ENCODE data around the gene SSR2.
A peak's percentile ranks its signal among the peaks of the same experiment; 100 is the strongest.

SSR2 gene

GRCh38 chr1:156054500-156055280 is 33.9 kb upstream of the SSR2 start, which contains the start of gene LAMTOR2:
LAMTOR2 (plus strand) TSS chr1:156054782; CDS start chr1:156054890, 108 bp downstream.
- peaks cover 33% of the 10 kb centered on the region for H3K36me3 ChIP-seq (ENCODE audit: control insufficient read depth, low read length)
- H3K4me1 ChIP-seq (ENCODE audit: control insufficient read depth, low read length), result peaks cover 19% of the 10 kb centered on the region
- H3K9me3 ChIP-seq (ENCODE audit: control insufficient read depth, insufficient read depth, low read length), result no peaks in the 10 kb centered on the region
- H4K20me1 ChIP-seq (ENCODE audit: control insufficient read depth, insufficient read depth, low read depth, low read length), result no peaks in the 10 kb centered on the region
- peak within 1 kb of the TSS; percentile 98 for H3K4me3 ChIP-seq (ENCODE audit: low read length)
- H3K27me3 ChIP-seq (ENCODE audit: control insufficient read depth, low read length), result no peaks in the 10 kb centered on the region
- H3K27ac ChIP-seq (ENCODE audit: low read depth, low read length), result peak within 1 kb of the TSS; percentile 90
- H3K79me2 ChIP-seq (ENCODE audit: control insufficient read depth, low read length), result peaks cover 36% of the 10 kb centered on the region
- H3K9me2 ChIP-seq (replicated peaks; ENCODE audit: control insufficient read depth, low read length), result no peaks in the 10 kb centered on the region
- peak within 1 kb of the TSS; percentile 98 for H3K4me2 ChIP-seq (ENCODE audit: low read length)
- H3F3A ChIP-seq (ENCODE audit: control insufficient read depth, insufficient read depth), result peaks cover 4% of the 10 kb centered on the region
- TF ChIP-seq, protein P1, sequence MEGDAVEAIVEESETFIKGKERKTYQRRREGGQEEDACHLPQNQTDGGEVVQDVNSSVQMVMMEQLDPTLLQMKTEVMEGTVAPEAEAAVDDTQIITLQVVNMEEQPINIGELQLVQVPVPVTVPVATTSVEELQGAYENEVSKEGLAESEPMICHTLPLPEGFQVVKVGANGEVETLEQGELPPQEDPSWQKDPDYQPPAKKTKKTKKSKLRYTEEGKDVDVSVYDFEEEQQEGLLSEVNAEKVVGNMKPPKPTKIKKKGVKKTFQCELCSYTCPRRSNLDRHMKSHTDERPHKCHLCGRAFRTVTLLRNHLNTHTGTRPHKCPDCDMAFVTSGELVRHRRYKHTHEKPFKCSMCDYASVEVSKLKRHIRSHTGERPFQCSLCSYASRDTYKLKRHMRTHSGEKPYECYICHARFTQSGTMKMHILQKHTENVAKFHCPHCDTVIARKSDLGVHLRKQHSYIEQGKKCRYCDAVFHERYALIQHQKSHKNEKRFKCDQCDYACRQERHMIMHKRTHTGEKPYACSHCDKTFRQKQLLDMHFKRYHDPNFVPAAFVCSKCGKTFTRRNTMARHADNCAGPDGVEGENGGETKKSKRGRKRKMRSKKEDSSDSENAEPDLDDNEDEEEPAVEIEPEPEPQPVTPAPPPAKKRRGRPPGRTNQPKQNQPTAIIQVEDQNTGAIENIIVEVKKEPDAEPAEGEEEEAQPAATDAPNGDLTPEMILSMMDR (IDR thresholded peaks at IDR 0.05; ENCODE audit: low read depth, low read length, poor library complexity, severe bottlenecking), result no peak
- no peak for TF ChIP-seq EZH2phosphoT487 (IDR thresholded peaks at IDR 0.05; ENCODE audit: borderline replicate concordance, low read length)

GRCh38 chr1:156053768-156054499 is 33.2 kb upstream of the SSR2 start, which contains the start of gene UBQLN4:
UBQLN4 (minus strand) TSS chr1:156053798; CDS start chr1:156053701, 97 bp downstream.
- H3K27ac ChIP-seq (ENCODE audit: low read depth, low read length), result peak within 1 kb of the TSS; percentile 90
- H3F3A ChIP-seq (ENCODE audit: control insufficient read depth, insufficient read depth), result peaks cover 4% of the 10 kb centered on the region
- TF ChIP-seq, protein P1 (IDR thresholded peaks at IDR 0.05; ENCODE audit: low read depth, low read length, poor library complexity, severe bottlenecking), result peak; percentile 55
- no peak for TF ChIP-seq EZH2phosphoT487 (IDR thresholded peaks at IDR 0.05; ENCODE audit: borderline replicate concordance, low read length)
- peak within 1 kb of the TSS; percentile 98 for H3K4me3 ChIP-seq (ENCODE audit: low read length)
- H3K79me2 ChIP-seq (ENCODE audit: control insufficient read depth, low read length), result peaks cover 36% of the 10 kb centered on the region
- no peaks in the 10 kb centered on the region for H3K27me3 ChIP-seq (ENCODE audit: control insufficient read depth, low read length)
- peak within 1 kb of the TSS; percentile 98 for H3K4me2 ChIP-seq (ENCODE audit: low read length)
- peaks cover 19% of the 10 kb centered on the region for H3K4me1 ChIP-seq (ENCODE audit: control insufficient read depth, low read length)
- no peaks in the 10 kb centered on the region for H3K9me2 ChIP-seq (replicated peaks; ENCODE audit: control insufficient read depth, low read length)
- H4K20me1 ChIP-seq (ENCODE audit: control insufficient read depth, insufficient read depth, low read depth, low read length), result no peaks in the 10 kb centered on the region
- peaks cover 40% of the 10 kb centered on the region for H3K36me3 ChIP-seq (ENCODE audit: control insufficient read depth, low read length)
- no peaks in the 10 kb centered on the region for H3K9me3 ChIP-seq (ENCODE audit: control insufficient read depth, insufficient read depth, low read length)

DNA sequence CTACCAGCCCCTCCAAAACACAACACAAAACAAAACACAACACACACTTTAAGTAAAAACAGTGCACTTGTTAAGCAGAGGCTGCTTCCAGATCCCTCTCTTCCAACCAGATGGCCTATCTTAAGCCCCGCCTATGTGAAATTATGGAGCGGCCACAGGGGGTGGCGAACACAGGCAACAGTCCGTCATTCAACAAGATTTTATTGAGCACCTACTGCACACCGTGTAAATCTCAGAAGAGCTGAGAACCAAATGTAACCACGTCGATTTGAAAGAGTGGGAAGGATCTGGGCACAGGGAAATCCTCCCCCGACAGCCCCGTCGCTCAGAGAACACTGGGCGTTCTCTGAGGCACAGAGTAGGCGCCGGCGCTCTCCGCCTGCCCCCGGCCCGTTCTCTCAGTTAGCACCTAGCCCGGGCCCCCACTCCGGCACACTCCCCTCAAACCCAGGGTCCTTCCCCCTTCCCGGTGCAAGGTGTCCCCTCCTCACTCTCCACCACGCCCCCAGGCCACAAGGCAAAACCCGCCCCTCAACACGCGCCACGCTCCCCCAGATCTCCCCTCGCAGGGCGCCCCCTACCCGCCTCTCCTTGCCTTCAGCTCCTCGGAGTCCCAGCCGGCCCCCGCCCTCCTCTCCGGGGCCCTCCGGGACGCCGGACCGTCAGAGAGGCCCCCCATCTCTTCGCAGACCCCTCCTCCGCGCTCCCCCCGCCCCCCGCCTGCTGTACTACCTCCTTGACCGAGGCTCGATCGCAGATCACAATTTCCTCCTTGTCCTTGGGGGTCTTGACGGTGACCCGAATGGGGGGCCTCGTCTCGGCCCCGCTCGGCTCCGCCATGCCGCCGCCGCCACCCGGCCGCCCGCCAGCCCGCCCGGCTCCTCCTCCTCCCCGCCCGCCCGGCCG is 32.4 kb upstream of the SSR2 start:
- TF ChIP-seq EZH2phosphoT487 (IDR thresholded peaks at IDR 0.05; ENCODE audit: borderline replicate concordance, low read length), result no peak
- TF ChIP-seq, protein P1 (IDR thresholded peaks at IDR 0.05; ENCODE audit: low read depth, low read length, poor library complexity, severe bottlenecking), result peak; percentile 54
- H3K4me3 ChIP-seq (ENCODE audit: low read length), result peak overlapping the region; percentile 98
- H3K9me2 ChIP-seq (replicated peaks; ENCODE audit: control insufficient read depth, low read length), result no peaks in the 10 kb centered on the region
- peaks cover 19% of the 10 kb centered on the region for H3K4me1 ChIP-seq (ENCODE audit: control insufficient read depth, low read length)
- H3K27me3 ChIP-seq (ENCODE audit: control insufficient read depth, low read length), result no peaks in the 10 kb centered on the region
- H3F3A ChIP-seq (ENCODE audit: control insufficient read depth, insufficient read depth), result peaks cover 4% of the 10 kb centered on the region
- H3K9me3 ChIP-seq (ENCODE audit: control insufficient read depth, insufficient read depth, low read length), result no peaks in the 10 kb centered on the region
- peak overlapping the region; percentile 74 for H3K4me2 ChIP-seq (ENCODE audit: low read length)
- H3K27ac ChIP-seq (ENCODE audit: low read depth, low read length), result peak overlapping the region; percentile 37
- H4K20me1 ChIP-seq (ENCODE audit: control insufficient read depth, insufficient read depth, low read depth, low read length), result no peaks in the 10 kb centered on the region
- peaks cover 46% of the 10 kb centered on the region for H3K36me3 ChIP-seq (ENCODE audit: control insufficient read depth, low read length)
- peaks cover 36% of the 10 kb centered on the region for H3K79me2 ChIP-seq (ENCODE audit: control insufficient read depth, low read length)

Measured in DOHH2 (cell line).